Urinary bladder (tissue), 4 donors: ENCODE measurements around the gene TEX9. TPM values are rescaled to one million over a fixed set of nuclear protein-coding genes. Genes with fewer than 3 reads are reported as not detected.
"Not testable (repeated sequence)": the region's sequence is repeated elsewhere in the genome, so short reads cannot be mapped to it uniquely, and the experiment has no call there.

ENCODE experiments used
- DNase-seq: peaks from one replicate; pipeline ENCODE4 v3.0.0-alpha.2; 2015; ENCODE audit errors: extremely low spot score
- H3K27ac ChIP-seq: one replicate; pipeline ENCODE4 v1.5.1; 2013; ENCODE audit warnings: low read depth, mild to moderate bottlenecking, moderate library complexity
- H3K36me3 ChIP-seq: one replicate; pipeline ENCODE4 v1.6.1; 2013; ENCODE audit warnings: mild to moderate bottlenecking, moderate library complexity; ENCODE audit not compliant: insufficient read depth
- H3K4me1 ChIP-seq: one replicate; pipeline ENCODE4 v1.6.1; 2013; ENCODE audit warnings: mild to moderate bottlenecking, moderate library complexity; ENCODE audit not compliant: insufficient read depth
- H3K4me3 ChIP-seq: one replicate; pipeline ENCODE4 v1.5.1; 2013; ENCODE audit warnings: low read depth, low read length
- WGBS: extraction: QIAGEN DNeasy Blood & Tissue Kit; methylation state at CpG from one replicate; pipeline ENCODE4 v1.1.7; 2013; 5-methylcytosine and 5-hydroxymethylcytosine counted together
- polyA plus RNA-seq: library from polyadenylated mRNA; stranded (reverse); fragments of 200-250 nt; gene quantifications from one replicate; pipeline ENCODE4 v1.2.3, GENCODE V29; 2013
- total RNA-seq: library from RNA; depleted of rRNA; stranded (reverse); fragments of >200 nt; gene quantifications from one replicate; pipeline ENCODE4 v1.2.3, GENCODE V29; 2014
- donor health status: healthy with polysubstance abuse.
- donor health status: healthy.

Gene TEX9
- total RNA-seq (17.3 TPM), polyA plus RNA-seq (1.6 TPM)

DNA sequence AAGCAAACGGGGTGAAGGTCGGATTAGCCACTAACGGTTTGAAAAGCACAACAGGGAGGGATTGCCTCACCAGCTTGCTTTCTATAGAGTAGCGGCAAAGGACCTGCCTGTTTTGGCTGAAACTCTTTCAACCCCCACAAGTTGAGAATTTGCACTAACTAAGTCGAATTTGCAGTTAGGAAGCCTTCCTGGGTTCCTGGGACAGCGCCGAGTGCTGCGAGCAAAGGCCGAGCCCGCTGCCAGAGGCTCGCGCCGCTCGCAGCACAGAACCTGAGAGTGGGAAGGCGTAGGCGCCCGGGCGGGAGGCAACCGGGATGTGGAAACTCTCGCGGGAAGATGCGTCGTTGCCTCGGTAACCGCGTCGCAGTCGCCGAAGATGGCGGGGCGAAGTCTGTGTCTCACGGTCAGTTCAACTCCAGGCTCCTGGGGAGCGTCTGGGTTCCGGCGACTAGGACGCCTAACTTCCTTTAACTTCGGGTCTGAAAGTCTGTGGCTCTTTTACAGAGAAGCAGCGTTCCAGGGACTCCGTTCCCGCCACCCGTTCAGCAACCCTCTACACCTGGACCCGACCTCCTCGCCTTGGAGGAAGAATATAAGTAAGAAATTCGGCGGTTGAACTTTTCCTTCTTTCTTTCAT lies at the start of gene TEX9:
Gene TEX9, plus strand, starts transcription at position 352 of the 637 bp plus-strand sequence. Its CDS starts 25 bp downstream, at position 377.
- no peaks in the 10 kb centered on the region for H3K36me3 ChIP-seq
- H3K27ac ChIP-seq: no peak within 1 kb of the TSS
- peak within 1 kb of the TSS; percentile 59 for H3K4me3 ChIP-seq
- DNase-seq: peak; percentile 66
- no peaks in the 10 kb centered on the region for H3K4me1 ChIP-seq
- WGBS: under 1% methylated on average over 45 of the region's 45 CpGs

DNA sequence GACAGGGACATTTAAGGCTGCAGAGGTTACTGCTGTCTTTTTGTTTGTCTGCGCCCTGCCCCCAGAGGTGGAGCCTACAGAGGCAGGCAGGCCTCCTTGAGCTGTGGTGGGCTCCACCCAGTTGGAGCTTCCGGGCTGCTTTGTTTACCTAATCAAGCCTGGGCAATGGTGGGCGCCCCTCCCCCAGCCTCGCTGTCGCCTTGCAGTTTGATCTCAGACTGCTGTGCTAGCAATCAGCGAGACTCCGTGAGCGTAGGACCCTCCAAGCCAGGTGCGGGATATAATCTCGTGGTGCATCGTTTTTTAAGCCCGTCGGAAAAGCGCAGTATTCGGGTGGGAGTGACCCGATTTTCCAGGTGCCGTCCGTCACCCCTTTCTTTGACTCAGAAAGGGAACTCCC lies 48.7 kb upstream of the TEX9 start:
- not testable (repeated sequence) for DNase-seq, H3K27ac ChIP-seq, H3K4me3 ChIP-seq, H3K4me1 ChIP-seq, H3K36me3 ChIP-seq
- WGBS: 88% methylated on average over 17 of the region's 18 CpGs

DNA sequence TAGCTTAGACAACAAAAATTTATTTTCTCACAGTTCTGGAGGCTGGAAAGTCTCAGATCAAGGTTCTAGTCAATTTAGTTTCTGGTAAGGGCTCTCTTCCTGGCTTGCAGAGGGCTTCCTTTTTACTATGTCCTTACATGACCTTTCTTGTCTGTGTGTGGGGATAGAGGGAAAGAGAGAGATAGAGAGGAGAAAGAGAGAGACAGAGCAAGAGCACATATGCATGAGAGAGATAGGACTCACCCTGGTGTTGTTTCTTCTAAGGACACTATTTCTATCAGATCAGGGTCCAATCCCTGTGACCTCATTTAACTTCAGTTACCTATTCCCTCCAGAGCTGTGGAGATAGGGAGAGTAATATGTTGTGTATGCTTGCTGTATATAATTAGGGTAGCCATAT lies 44.9 kb upstream of the TEX9 start:
- DNase-seq: no peak
- Histone ChIP-seq H3K4me3 (no peak overlapping the region), H3K4me1 (no peaks in the 10 kb centered on the region), H3K36me3 (no peaks in the 10 kb centered on the region), H3K27ac (no peak overlapping the region)

DNA sequence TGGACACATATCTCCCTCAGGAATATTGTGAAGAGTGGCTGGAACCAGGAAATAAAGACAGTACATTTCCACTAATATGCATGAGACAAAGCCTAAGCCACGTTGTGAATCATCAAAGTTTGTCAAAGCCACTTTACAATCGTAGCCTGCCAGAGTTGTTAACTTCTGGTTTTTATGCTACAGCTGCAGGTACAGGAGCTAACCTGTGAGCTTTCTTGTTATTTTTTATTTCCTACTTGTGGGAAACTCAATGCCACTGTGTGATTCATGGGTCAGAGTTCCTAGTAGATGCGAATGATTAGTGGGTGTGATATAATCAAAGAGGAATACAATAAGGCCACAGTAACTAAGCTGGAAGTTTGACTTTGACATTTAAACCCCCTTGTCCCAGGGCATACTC lies 44.4 kb upstream of the TEX9 start:
- Histone ChIP-seq H3K27ac (no peak overlapping the region), H3K4me1 (no peaks in the 10 kb centered on the region), H3K36me3 (no peaks in the 10 kb centered on the region), H3K4me3 (no peak overlapping the region)
- 71% methylated on average over 3 of the region's 3 CpGs for WGBS
- no peak for DNase-seq

DNA sequence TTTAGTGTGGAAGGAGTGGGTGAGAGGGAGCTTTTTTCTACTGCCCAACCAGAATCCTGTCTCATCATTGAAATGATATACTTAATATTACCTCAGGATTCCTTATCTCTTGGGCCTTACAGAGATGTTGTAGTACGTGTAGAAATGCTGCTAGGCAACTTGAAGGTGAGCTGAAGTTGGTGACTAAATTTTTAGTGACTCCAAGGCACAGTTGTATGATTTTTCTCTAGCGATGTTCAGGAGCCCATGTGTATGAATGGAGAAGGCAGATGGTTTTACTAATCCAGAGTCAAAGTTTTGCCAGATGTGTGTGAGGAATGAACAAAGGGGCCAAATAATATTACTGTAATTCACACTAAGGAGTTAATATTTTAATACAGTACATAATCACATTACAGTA lies 42.8 kb upstream of the TEX9 start:
- 44% methylated on average over 2 of the region's 2 CpGs for WGBS
- H3K4me3 ChIP-seq: no peak overlapping the region
- H3K4me1 ChIP-seq: no peaks in the 10 kb centered on the region
- H3K27ac ChIP-seq: no peak overlapping the region
- H3K36me3 ChIP-seq: no peaks in the 10 kb centered on the region
- DNase-seq: no peak

DNA sequence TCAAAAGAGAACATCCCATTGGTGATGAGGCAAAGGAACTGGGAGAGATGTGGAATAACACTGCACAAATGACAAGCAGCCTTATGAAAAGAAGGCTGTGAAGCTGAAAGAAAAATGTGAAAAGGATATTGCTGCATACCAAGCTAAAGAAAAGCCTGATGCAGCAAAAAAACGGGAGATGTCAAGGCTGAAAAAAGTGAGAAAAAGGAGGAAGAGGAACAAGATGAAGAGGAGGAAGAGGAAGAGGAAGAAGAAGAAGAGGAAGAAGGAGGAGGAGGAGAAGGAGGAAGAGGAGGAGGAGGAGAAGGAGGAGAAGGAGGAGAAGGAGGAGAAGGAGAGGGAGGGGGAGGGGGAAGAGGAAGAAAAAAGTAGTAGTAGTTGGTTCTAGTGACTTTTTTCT lies 41.8 kb upstream of the TEX9 start:
- no peaks in the 10 kb centered on the region for H3K4me1 ChIP-seq
- DNase-seq: no peak
- H3K36me3 ChIP-seq: no peaks in the 10 kb centered on the region
- H3K4me3 ChIP-seq: no peak overlapping the region
- WGBS: 71% methylated on average over 1 of the region's 1 CpG
- H3K27ac ChIP-seq: no peak overlapping the region

DNA sequence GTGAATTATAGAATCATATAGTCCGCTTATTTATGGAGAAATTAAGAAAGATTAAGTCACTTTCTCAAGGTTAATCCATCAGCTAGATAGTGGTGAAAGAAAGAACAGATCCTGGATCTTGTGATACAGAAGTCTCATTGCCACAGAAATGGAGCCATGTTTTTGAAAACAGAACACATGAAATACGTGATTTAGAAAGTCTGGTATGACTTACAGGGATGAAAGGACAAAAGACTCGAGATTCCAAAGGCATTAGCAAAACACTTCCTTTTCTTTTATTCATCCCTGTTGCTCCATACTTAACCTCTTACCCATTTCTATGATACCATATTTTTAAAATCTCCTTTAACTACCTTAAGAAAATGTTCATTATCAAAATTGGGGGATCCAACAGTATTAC lies 40.0 kb upstream of the TEX9 start:
- Histone ChIP-seq H3K27ac (no peak overlapping the region), H3K36me3 (no peaks in the 10 kb centered on the region), H3K4me3 (no peak overlapping the region), H3K4me1 (no peaks in the 10 kb centered on the region)
- WGBS: 47% methylated on average over 3 of the region's 3 CpGs
- DNase-seq: no peak

DNA sequence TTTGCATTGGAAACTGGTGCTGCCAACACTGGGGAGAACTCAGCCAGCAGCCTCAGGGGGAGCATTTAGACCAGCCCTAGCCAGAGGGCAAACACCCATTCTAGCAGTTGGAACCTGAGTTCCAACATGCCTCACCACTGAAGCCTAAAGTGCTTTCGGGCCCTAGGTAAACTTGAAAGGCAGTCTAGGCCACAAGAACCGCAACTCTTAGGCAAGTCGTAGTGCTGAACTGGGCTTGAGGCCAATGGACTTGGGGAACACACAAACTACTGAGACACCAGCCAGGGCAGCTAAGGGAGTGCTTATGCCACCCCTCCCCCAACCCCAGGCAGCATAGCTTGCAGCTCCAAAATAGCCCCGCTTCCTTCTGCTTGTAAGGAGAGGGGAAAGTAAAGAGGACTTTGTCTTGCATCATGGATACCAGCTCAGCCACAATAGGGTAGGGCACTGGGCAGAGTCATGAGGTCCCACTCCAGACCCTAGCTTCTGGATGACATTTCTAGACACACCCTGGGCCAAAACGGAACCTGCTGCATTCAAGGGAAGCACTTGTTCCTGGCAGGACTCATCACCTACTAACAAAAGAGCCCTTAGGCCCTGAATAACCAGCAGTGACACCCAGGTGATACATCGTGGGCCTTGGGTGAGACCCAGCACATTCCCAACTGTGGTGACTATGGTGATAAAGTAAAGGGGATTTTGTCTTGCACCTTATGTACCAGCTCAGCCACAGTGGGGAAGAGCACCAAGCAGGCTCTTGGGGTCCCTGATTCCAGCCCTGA lies 37.3 kb upstream of the TEX9 start:
- DNase-seq: no peak
- no peak overlapping the region for H3K4me3 ChIP-seq
- H3K4me1 ChIP-seq: no peaks in the 10 kb centered on the region
- no peaks in the 10 kb centered on the region for H3K36me3 ChIP-seq
- WGBS: 73% methylated on average over 6 of the region's 6 CpGs
- H3K27ac ChIP-seq: no peak overlapping the region

DNA sequence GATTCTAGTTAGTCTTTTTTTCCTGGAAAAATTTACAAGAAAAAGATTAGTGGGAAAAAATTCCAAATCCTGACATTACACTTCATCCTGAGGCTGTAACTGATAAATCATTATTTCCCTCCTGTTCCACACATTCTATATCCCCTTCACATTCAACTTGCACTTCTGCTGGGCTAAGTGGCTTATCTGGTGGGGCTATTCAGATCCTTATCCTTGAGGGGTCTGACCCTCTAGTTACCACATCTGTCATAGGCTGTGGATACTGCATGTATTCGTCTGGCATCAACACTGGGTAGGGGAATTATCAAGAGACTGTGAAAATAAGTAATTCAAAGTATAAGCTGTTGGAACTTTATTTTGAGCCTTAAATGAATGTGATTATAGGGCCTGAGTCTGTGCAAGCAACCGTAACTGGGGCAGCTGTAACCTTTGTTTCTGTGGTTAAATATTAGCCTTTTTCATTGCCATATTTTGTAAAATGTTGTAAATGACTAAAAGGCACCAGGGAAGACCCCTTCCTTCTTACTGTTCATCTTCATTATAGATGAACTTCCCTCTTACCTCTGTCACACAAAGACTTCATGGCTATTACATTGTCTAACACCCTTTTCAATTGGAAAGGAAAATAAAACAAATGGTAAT lies 28.0 kb upstream of the TEX9 start:
- Histone ChIP-seq H3K4me1 (no peaks in the 10 kb centered on the region), H3K36me3 (no peaks in the 10 kb centered on the region), H3K4me3 (no peak overlapping the region), H3K27ac (no peak overlapping the region)
- DNase-seq: no peak
- 59% methylated on average over 2 of the region's 2 CpGs for WGBS

DNA sequence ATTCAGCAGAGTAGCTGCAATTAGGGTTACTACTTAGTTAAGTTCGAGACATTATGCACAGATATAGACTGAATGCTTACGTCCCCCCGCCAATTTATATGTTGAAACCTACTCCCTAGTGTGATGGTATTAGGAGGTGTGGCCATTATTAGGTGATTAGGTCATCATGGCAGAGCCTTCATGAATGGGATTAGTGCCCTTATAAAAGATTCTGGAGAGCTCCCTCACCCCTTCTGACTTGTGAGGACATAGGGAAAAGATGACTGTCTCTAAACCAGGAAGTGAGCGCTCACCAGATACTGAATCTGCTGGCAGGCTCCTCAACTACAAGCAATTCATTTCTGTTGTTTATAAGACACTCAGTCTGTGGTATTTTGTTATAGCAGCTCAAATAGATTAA lies 25.6 kb upstream of the TEX9 start:
- no peaks in the 10 kb centered on the region for H3K36me3 ChIP-seq
- WGBS: 93% methylated on average over 4 of the region's 4 CpGs

DNA sequence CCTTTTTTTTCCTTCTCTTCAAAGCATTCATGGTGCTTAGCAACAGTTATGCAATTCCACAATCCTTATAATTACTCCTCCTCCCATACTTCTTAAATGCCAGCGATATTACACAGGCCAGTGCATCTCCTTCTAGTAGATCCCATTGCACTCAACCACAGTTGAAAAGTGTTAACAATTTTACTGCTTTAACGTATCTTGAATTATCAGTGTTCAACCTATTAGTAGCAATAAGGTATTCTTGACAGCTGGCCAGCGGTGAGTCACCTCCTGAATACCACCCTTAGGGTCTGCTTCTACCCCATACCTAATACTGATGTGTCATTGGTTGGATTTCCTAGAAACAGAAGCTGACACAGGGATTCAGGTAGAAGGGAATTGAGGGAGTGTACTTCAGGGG lies 24.0 kb upstream of the TEX9 start:
- Histone ChIP-seq H3K27ac (no peak overlapping the region), H3K4me1 (no peaks in the 10 kb centered on the region), H3K36me3 (no peaks in the 10 kb centered on the region), H3K4me3 (no peak overlapping the region)
- DNase-seq: no peak
- 82% methylated on average over 3 of the region's 3 CpGs for WGBS

More for the DNA sequence above, 25.6 kb upstream of the TEX9 start:
- Histone ChIP-seq H3K27ac (no peak overlapping the region), H3K4me1 (no peaks in the 10 kb centered on the region), H3K4me3 (no peak overlapping the region)
- DNase-seq: no peak

DNA sequence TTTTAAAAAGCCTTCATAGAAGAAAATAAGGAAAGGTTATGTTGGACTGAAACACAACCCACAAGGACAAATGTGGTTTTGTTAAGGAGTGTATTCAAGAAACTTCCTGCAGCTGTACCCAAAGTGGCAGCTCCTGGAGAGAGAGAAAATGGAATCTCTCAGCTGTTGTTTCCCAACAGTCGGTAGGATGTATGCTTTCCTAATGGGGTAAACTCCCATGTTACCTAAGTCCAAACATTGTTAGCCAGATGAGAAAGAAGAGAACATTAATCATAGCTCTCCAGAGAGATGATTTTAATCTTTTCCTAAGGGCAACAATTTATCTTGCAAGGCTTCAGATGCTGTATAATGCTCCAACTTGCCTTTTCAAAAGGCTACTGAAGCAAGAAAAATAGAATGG lies 22.6 kb upstream of the TEX9 start:
- DNase-seq: no peak
- 43% methylated on average over 1 of the region's 1 CpG for WGBS
- Histone ChIP-seq H3K4me3 (no peak overlapping the region), H3K27ac (no peak overlapping the region), H3K36me3 (no peaks in the 10 kb centered on the region), H3K4me1 (no peaks in the 10 kb centered on the region)

DNA sequence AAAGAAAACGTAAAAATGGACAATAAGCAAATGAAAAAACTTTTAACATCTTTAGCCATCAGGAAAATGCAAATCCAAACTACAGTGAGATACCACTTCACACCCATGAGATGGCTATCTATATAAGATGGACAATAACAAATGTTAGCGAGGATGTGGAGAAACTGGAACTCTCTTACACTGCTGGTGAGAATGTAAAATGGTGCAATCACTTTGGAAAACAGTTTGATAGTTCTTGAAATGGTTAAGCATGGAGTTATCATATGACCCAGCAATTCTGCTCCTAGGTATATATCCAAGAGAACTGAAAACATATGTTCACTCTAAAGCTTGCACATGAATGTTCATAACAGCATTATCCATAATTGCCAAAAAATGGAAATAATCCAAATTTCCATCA lies 21.3 kb upstream of the TEX9 start:
- no peak overlapping the region for H3K4me3 ChIP-seq
- H3K27ac ChIP-seq: no peak overlapping the region
- no peak for DNase-seq
- no peaks in the 10 kb centered on the region for H3K36me3 ChIP-seq
- WGBS: 70% methylated on average over 2 of the region's 2 CpGs
- H3K4me1 ChIP-seq: no peaks in the 10 kb centered on the region

DNA sequence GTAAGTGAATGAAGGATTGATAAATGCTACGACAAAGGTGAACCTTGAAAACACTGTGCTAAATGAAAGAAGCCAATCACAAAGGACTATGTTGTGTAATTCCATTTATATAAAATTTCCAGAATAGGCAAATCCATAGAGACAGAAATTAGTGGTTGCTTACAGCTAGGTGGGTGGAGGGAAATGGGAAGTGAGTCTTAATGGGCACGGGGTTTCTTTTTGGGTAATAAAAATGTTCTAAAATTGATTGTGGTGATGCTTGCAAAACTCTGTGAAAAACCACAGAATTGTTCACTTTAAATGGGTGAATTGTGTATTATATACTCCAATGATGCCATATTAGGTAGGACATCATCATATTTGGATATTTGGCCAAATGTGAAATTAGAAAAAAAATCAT lies 20.9 kb upstream of the TEX9 start:
- WGBS: 94% methylated on average over 2 of the region's 2 CpGs
- Histone ChIP-seq H3K36me3 (no peaks in the 10 kb centered on the region), H3K4me1 (no peaks in the 10 kb centered on the region), H3K4me3 (no peak overlapping the region), H3K27ac (no peak overlapping the region)
- no peak for DNase-seq
